Renal cortical epithelial cell (primary cell): ENCODE data around the gene MRPS23. TPM values are rescaled to one million over a fixed set of nuclear protein-coding genes. Genes with fewer than 3 reads are reported as not detected.
A peak's percentile ranks its signal among the peaks of the same experiment; 100 is the strongest.

Source experiments
- DNase-seq: peaks from one replicate; pipeline ENCODE4 v3.0.0-alpha.2; 2011; ENCODE audit warnings: low read depth
- total RNA-seq: library from RNA; depleted of rRNA; stranded (reverse); fragments of >200 nt; gene quantifications from 2 replicates; pipeline ENCODE4 v1.2.3, GENCODE V29; 2014

The MRPS23 gene
- total RNA-seq, 1 donor from 2014 or later: 20.2 TPM

DNA sequence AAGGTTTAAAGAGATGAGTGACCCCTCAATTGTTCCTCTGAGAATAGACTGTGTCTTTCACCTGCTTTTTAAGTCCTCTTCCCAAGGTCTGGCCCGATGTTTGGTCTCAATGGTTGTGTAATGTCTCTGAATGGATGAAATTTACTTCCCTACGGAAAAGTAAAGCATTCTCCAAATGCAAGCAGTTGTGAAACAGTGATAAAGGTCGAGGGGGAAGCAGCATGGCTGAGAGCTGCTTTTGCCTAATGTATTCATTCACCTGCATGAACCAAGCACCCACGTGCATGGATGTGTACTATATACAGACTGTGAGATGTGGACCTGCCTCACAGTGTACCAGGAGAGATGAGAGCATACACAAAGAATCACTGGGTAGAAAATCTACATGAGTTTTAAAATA is 11.4 kb downstream of the MRPS23 start:
- no peak for DNase-seq

DNA sequence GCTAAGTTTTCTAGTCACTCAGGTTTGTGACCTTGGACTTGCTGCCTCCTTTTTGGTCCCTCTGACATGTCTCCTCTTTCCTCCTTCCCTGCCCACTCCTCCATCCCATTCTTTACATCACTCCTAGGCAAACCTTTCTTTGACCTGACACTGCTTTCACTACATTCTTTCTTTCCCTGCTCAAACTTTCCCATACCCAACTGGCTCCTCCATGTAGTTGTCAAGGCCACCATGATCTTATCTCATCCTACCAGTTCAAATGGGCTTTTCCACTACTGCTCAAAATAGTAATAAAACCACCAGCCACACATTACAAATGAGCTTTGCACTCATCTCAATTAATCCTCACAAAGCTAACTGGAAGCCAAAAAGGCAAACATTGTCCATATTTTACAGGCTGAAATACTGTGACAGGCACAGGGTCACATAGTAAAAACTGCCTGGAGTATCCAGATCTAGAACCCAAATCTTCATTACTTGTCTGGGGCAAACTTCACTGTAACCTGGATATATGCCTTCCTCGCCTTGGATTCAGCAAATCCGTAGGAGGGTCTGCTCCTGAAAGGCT is 14.4 kb downstream of the MRPS23 start:
- no peak for DNase-seq

DNA sequence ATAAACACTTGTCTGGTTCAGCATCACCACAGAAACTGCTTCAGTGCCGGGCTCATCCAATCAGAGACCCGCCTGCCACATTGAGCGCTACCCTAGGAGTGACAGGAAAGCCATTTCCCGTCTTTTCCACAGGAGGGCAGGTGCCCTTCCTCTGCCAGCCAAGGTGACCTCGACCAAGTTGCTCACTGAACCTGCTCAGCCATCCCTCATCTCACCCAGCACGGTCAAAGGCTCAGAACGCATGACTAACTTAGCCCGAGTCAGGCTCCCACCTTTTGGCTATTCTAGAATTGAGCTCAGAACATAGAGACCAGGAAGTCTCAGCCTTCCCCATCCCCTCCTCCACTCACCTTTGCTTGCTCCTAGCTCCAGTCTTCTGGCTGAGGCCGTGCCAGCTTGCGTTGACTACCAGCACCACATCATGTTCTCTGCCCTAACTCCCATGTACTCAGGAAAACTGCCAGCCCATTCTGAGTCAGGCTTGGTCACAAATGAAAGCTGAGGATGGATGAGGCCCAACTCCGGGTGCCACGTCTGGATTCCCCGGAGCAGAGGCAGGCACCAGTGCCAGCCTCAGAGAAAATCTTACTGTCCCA is 15.6 kb downstream of the MRPS23 start:
- DNase-seq: peak; percentile 92

DNA sequence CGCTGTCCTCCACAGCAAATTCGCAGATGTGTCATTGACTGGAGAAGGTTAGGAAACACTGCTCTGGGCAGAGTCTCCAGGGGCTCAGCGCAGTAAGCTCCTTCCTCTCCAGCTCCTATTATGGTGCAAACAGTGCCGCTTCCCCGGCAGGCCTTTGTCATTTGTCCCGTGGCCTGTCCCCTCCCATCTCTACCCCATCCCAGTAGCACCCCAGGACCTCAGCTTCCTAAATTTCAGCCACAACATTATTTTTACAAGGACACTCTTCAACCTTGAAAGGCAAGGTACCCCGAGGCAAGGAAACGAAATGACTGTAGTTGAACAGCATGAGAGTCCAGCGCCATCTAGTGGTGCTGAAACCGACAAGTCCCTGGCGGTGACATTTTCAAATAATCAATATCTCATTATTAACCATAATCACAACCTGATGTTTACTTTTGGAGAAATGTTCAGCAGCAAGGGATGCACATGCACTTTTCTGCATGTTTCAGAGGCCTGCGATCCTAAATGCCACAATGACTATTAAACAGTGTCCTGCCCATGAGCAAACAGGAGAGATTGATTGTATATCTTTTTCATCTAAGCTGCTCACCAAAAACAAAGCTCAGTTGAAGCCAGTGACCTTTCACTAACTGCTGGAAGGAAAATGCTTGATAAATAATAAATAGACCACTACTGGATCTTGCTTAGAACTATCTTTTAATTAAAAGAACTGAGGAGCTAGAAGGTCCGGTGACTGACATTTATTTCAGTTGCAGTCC is 16.5 kb downstream of the MRPS23 start:
- peak; percentile 76 for DNase-seq

DNA sequence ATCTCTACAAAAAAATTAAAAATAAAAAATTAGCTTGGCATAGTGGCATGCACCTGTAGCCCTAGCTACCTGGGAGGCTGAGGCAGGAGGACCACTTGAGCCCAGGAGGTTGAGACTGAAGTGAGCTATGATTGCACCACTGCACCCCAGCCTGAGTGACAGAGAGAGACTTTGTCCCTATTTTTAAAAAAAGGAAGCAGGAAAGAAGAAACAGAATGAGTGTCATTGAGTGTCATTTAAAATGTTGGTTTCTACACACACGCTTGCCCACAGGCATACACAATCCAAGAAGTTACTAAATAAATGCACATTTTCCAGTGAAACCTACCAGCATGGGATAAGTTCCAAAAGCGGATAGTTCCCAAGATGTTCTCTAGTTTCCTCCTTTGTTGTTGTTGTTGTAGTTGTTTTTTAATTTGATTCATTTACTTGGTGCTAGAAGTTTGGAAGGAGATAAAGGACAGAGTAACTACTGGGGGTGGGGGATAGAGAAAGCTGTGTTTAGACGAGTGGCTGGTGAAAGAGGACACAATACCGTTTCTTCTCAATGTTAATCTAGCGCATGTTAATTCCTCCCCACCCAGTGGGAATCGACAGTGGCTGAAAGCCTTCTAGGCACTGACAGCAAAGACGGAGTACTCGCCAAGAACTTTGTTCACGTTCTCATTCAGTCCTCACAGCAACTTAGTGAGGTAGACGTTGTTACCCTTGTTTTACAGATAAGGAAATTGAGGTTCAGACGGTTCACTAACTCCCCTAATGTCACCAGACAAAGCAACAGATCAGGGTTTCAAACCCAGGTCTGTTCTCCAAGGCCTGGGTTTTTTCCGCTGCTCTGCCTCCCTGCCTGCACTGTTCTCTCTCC is 17.3 kb downstream of the MRPS23 start:
- DNase-seq: no peak

DNA sequence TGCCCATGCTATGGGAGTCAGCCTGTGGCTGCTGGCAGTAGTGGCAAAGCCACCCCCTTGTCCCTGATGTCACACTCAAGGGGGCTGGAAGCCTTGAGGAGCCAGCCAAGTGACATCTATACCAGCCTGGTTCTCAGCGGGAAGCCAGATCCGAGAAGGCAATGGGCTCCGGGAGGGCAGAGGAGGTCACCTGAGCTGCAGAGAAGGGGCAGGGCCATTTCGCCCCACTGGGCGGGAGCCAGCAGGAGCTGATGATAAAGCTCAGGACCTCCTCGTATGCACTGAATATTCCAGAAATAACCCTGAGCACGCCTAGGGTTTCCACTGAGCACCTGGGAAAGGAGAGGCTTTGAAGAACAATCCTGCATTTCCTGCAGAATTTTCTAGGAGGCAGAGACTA is 19.0 kb downstream of the MRPS23 start:
- no peak for DNase-seq

GRCh38 chr17:57823469-57824401 is 26.1 kb downstream of the MRPS23 start:
- peak; percentile 80 for DNase-seq

DNA sequence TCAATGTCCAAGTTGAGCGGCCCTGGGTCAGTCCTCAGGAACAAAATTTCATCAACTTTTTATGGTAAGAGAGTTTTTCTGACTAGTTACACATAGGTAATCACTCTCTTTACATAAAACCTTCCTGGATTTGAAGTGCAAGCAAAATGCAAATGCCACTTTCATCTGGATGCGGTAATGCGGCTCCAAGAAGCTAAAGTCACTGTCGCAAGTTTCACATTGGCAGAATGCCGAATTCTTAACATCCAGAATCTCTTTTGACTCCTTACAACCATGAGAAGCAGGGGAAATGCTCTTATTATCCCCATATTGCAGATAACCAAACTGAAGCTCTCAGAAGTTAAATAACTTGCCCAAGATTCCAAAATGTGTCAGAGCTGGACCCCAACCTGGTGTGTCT is 30.0 kb downstream of the MRPS23 start:
- DNase-seq: no peak

DNA sequence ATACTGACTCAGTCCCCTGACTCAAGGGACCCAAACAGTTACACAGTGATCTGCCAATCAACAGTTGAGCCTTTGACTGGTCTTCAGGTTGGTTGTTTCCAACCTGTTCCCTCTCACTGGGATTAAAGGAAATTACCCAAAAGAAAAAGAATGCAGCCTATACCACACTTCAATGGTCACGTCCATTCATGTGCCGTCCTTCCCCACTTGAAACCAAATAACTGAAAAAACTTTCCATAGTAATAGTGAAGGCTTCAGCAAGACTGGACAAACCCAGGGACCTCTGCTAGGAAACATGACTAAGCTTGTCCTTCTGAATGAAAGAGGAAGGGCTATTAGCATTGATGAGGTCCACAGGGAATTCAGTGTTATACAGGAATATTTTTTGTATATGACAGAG is 30.6 kb downstream of the MRPS23 start:
- DNase-seq: peak; percentile 69

- no peak for DNase-seq
These were observed 31.8 kb downstream of the MRPS23 start for GRCh38 chr17:57818066-57818465.

DNA sequence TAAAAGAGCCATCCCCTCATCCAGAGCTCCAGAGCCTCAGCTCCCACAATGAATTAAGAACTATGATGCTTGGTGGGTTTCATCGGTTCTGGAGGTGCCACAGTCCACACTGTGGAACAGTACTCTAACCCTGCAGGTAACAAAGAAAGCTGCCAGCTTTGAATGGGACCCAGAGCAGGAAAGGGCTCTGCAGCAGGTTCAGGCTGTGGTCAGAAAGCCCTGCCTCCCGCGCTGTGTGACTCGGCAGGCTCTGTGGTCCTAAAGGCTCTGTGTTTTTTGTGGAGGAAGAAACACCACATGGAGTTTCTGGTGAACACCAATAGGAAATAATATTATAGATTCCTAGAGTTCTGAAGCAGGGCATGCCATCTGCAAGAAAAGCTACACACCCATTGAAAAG is 32.5 kb downstream of the MRPS23 start:
- DNase-seq: no peak

DNA sequence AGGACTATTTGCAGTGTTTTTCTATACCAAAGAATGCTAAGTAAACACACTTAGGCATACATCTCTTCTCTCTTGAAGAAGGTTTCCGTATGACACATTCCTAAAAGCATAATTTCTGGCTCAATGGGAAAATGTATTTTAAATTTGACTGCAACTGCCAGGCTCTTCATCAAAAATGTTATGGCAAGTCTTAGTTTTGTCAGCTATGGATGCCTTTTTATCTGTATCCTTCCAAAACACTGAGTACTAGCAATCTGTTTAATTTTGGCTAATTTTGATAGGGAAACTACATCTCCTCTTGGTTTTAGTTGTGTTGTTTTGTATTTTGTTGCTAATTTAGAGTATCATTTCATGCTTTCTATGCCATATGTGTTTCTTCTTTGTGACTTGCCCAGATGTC is 35.4 kb downstream of the MRPS23 start:
- DNase-seq: no peak

DNA sequence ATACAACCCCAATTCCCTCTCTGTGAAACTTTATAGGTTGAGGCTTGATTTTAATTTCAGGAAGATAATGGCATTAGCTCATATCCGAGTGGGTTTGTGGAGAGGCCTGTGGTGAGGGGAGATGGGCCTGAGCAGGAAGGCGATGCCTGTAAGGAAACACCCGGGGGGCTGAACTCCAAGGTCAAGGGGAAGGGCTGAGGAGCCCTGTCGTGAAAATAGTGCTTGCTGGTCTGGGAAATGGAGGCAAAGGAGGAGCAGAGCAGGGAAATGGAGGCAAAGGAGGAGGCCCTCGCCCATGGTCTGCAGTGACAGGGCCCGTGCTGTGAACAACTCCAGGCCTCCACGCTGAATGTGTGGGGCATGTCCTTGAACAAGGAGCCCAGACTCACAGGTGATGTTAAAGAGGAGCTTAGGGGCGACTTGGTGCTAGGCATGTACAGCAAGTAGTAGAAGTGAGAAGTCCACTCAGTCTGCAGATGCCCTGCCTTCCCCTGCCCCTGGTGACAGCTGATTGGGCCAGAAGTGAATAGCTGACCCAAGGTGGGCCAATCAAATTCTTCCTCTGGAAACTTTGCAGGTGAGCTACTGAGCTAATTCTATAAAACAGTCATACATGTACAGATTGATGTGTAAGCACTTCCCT is 38.1 kb downstream of the MRPS23 start:
- DNase-seq: no peak

DNA sequence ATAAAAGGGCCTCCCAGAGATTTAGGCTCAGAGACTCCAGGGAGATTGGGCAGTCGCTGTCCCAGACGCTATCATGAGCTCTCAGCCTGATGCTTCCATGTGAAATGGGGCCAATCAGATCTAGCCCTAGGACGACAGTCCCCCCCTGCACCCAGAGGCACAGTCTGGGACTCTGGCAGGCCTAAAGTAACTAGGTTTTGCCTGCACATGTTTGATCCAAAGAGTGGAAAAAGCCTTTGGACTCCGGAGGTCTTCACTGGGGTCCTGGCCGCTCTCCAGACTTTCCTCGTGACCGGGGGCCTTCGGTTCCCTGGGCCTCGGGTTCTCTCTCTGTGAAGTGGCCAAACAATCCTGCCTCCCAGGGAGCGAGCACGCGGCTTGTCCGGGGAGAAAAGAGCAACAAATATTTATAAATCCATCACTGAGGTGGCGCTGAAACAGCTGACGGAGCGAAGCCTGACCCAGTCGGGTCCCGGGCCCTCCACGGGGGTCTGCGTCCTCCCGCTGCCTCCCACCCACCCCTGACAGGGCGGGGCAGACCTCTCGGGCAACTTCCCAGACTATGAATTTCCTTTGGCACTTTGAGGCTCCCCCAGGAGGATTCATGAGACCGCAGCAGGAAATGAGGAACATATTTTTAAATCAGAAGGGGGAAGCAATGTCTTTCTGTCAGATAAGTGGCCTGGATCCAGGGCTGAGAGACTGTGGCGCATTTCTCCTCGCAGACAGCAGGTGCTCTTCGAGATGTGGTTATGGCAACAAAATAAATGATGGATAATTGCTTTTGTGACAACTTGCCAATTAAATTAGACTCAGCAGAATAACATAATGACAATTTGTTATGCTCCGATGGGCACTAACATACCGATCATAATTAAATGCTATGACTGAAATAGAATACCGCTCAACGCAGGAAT is 38.9 kb downstream of the MRPS23 start:
- DNase-seq: peak; percentile 30

GRCh38 chr17:57809879-57810278 is 40.0 kb downstream of the MRPS23 start:
- no peak for DNase-seq

DNA sequence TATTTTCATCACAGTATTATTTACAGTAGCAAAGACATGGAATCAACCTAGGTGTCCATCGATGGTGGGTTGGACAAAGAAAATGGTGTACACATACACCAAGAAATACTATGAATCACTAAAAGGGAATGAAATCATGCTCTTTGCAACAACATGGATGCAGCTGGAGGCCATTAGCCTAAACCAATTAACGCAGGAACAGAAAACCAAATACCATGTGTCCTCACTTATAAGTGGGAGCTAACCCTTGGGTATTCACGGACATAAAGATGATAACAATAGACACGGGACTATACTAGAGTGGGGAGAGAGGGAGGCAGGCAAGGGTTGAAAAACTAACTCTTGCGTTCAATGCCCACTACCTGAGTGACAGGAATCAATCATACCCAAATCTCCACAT is 41.0 kb downstream of the MRPS23 start:
- no peak for DNase-seq

GRCh38 chr17:57806167-57806830 is 43.5 kb downstream of the MRPS23 start:
- no peak for DNase-seq

DNA sequence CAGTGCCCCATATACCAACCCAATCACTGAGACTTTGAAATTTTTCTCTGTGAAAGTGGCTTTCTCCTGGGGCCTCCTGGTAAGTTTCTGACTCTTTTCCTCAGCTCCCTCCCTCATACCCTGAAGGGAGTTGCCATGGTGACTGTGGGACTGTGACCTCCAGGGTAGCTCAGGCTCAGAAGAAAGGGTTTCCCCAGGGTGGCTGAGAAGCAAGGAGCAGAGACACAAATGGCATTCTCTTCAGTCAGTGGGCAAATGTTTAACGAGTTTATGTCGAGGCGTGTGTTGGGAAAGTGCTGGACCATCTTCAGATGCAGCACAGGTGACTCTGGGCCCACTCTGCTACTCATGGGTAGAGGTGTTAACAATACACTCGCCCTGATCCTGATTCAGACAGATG is 46.8 kb downstream of the MRPS23 start:
- DNase-seq: peak; percentile 11

DNA sequence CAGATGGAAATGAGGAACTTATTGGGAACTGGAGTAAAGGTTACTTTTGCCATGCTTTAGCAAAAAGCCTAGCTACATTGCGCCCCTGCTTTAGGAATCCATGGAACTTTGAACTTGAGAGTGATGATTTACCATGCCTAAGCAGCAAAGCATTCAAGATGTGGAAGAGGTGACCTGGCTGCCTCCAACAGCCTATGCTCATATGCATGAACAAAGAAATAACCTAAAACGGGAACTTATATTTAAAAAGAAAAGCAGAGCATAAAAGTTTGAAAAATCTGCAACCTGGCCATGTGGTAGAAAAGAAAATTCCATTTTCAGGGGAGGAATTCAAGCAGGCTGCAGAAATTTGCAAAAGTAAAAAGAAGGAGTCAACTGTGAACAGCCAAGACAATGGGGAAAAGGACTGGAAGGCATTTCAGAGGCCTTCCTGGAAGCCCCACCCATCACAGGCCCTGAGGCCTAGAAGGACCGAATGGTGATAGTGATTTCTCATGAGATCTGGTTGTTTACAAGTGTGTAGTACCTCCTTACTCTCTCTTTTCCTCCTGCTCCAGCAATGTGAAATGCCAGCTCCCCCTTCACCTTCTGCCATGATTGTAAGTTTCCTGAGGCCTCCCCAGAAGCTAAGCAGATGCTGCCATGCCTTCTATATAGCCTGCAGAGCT is 48.7 kb downstream of the MRPS23 start:
- no peak for DNase-seq
